Ovary (tissue), 9 donors: ENCODE results near the gene GLIS2. TPM values are rescaled to one million over a fixed set of nuclear protein-coding genes. Genes with fewer than 3 reads are reported as not detected.

Experiments
- DNase-seq, 5 donors: peaks; one replicate each; pipeline ENCODE4 v3.0.0-alpha.2; 2019 to 2020
- H3K27ac ChIP-seq, 2 donors: fragments of 200-600 bp; one replicate each; pipeline versions ENCODE4 v1.5.1 to v1.8.0; 2019 to 2022
- H3K27me3 ChIP-seq: fragments of 200-600 bp; one replicate; pipeline ENCODE4 v1.8.0; 2022
- H3K36me3 ChIP-seq: fragments of 200-600 bp; sonication (generic); one replicate; pipeline ENCODE4 v1.5.1; 2019
- H3K4me1 ChIP-seq: one replicate; pipeline ENCODE4 v1.8.1; 2013; ENCODE audit warnings: mild to moderate bottlenecking, moderate library complexity; ENCODE audit not compliant: insufficient read depth
- H3K4me3 ChIP-seq: fragments of 200-600 bp; sonication (generic); one replicate; pipeline ENCODE4 v1.5.1; 2017
- H3K9me3 ChIP-seq, 2 donors: fragments of 200-600 bp in 1 of 2; sonication (generic) in 1 of 2; one replicate each; pipeline versions ENCODE4 v1.5.1 to v1.8.1; 2013 to 2019; ENCODE audit warnings: mild to moderate bottlenecking in 1 of 2, moderate library complexity in 1 of 2
- CTCF ChIP-seq, 3 donors: fragments of 450-650 bp in 2 of 3; fragments of 200-600 bp in 1 of 3; IDR thresholded peaks; one replicate each; pipeline versions ENCODE4 v1.5.1 to v1.8.0; 2016 to 2022; ENCODE audit warnings: antibody characterized with exemption in 3 of 3, mild to moderate bottlenecking in 1 of 3
- EP300 ChIP-seq: sonication (generic); formaldehyde crosslinking; IDR thresholded peaks from one replicate; pipeline ENCODE4 v1.6.1; 2017; ENCODE audit warnings: antibody characterized with exemption
- POLR2A ChIP-seq: fragments of 450-650 bp; IDR thresholded peaks from one replicate; pipeline ENCODE4 v1.6.1; 2017; ENCODE audit warnings: antibody characterized with exemption, mild to moderate bottlenecking, moderate library complexity
- WGBS, 3 donors: extraction: QIAGEN DNeasy Blood & Tissue Kit in 1 of 3; methylation state at CpG; one replicate each; pipeline versions ENCODE4 v1.1.5 to v1.1.7; 2013 to 2017; 5-methylcytosine and 5-hydroxymethylcytosine counted together
- intact Hi-C, 4 donors: fragments of 100-400 bp; cut with DNase I; formaldehyde crosslinking; loops; one replicate each; pipeline versions ENCODE4 v1.11.0 to v1.15.1; 2022 to 2023
- polyA plus RNA-seq, 2 donors: library from polyadenylated mRNA; stranded (reverse); fragments of 200-250 nt in 1 of 2; fragments of 350-450 nt in 1 of 2; fragmentation: Illumina TruSeq in 1 of 2; extraction: RNeasy Lipid Tissue Mini Kit (QIAGEN cat#74804) in 1 of 2; gene quantifications; one replicate each; pipeline ENCODE4 v1.2.3, GENCODE V29; 2013 to 2014
- total RNA-seq, 7 donors: library from RNA; depleted of rRNA in 2 of 7; stranded (reverse); fragments of >200 nt in 2 of 7; fragmentation: NEBNext Ultra II Directional in 3 of 7; extraction: Animal tissue kit (Norgen Biotek cat#: 25700) in 3 of 7; gene quantifications; one replicate each; pipeline versions ENCODE4 v1.1.0 to v1.2.4, GENCODE V29; 2016 to 2023
- donor health status: DM: no; HTN: no; CAD: no; lungs with moderate emphysema.
- donor health status: DM: no; HTN: no; CAD: no.
- donor health status: Bipolar disorder and iron deficiency.
- donor health status: DM: yes; HTN: yes; CAD: no.
- donor health status: DM: no; HTN: no; CAD: no.
- donor health status: DM: yes; HTN: yes; CAD: no.

Gene GLIS2
- total and polyA plus RNA-seq, 9 donors: 1.6 to 79.5 (median 38.4) TPM

GRCh38 chr16:4373356-4373908, 57.6 kb downstream of the GLIS2 start:
- H3K36me3 ChIP-seq: no peaks in the 10 kb centered on the region
- peak; percentile 56 to 72 (median 66) for DNase-seq
- peaks cover 51% of the 10 kb centered on the region for H3K4me1 ChIP-seq
- peak overlapping the region; percentile 78 for H3K4me3 ChIP-seq
- intact Hi-C loops: no loop called here
- no peaks in the 10 kb centered on the region for H3K9me3 ChIP-seq
- peak overlapping the region; percentile 87 for H3K27ac ChIP-seq
- H3K27me3 ChIP-seq: no peaks in the 10 kb centered on the region
- TF ChIP-seq EP300 (no peak), POLR2A (no peak), CTCF (IDR thresholded peaks at IDR 0.05) (no peak)
- whole genome bisulfite sequencing, 3 donors: 2 to 10% (median 10%) methylated on average over 8 to 9 of the region's 9 CpGs

- Histone ChIP-seq H3K36me3 (no peaks in the 10 kb centered on the region), H3K27ac (peak overlapping the region; percentile 87 to 91), H3K4me1 (peaks cover 51% of the 10 kb centered on the region), H3K9me3 (no peaks in the 10 kb centered on the region), H3K27me3 (no peaks in the 10 kb centered on the region), H3K4me3 (peak overlapping the region; percentile 78)
- intact Hi-C loops: no loop called here
- TF ChIP-seq EP300 (no peak), CTCF (IDR thresholded peaks at IDR 0.05) (no peak), POLR2A (no peak)
- WGBS, 3 donors: 7 to 11% (median 10%) methylated on average over 27 to 30 of the region's 30 CpGs
- peak; percentile 94 to 97 (median 95) for DNase-seq
These were observed 58.3 kb downstream of the GLIS2 start for GRCh38 chr16:4373909-4374742.

GRCh38 chr16:4375717-4376116, 59.9 kb downstream of the GLIS2 start:
- Histone ChIP-seq H3K4me1 (peaks cover 41% of the 10 kb centered on the region), H3K4me3 (no peak overlapping the region), H3K9me3 (no peaks in the 10 kb centered on the region), H3K36me3 (no peaks in the 10 kb centered on the region), H3K27ac (peak overlapping the region; percentile 87 to 91), H3K27me3 (no peaks in the 10 kb centered on the region)
- 61 to 68% (median 66%) methylated on average over 15 of the region's 15 CpGs for WGBS, 3 donors
- DNase-seq: peak in 1 of 5 donors; percentile 54
- intact Hi-C loops: no loop called here
- no peak for TF ChIP-seq POLR2A

- Histone ChIP-seq H3K9me3 (no peaks in the 10 kb centered on the region), H3K4me1 (peaks cover 40% of the 10 kb centered on the region), H3K27ac (peak overlapping the region; percentile 87 to 91), H3K27me3 (no peaks in the 10 kb centered on the region), H3K4me3 (no peak overlapping the region), H3K36me3 (no peaks in the 10 kb centered on the region)
- TF ChIP-seq POLR2A (no peak), EP300 (no peak), CTCF (IDR thresholded peaks at IDR 0.05) (no peak)
- DNase-seq: peak; percentile 95 to 97 (median 96)
- intact Hi-C loops: no loop called here
- WGBS, 3 donors: 15 to 30% (median 19%) methylated on average over 15 to 31 of the region's 31 CpGs
These were observed 60.4 kb downstream of the GLIS2 start for GRCh38 chr16:4376126-4376892.
